ENCODE data around the gene EPHA1.
"Not testable (repeated sequence)": the region's sequence is repeated elsewhere in the genome, so short reads cannot be mapped to it uniquely, and the experiment has no call there.

The EPHA1 gene

GRCh38 chr7:143429770-143430698 is 21.4 kb upstream of the EPHA1 start:
- DNase-seq, result no peak

GRCh38 chr7:143426479-143427142 is 18.0 kb upstream of the EPHA1 start:
- DNase-seq, result no peak

- not testable (repeated sequence) for DNase-seq
Observed at GRCh38 chr7:143424476-143424875, 15.8 kb upstream of the EPHA1 start.

GRCh38 chr7:143422033-143422432 is 13.4 kb upstream of the EPHA1 start:
- DNase-seq, result no peak

- DNase-seq, result not testable (repeated sequence)
Observed at GRCh38 chr7:143420624-143421023, 12.0 kb upstream of the EPHA1 start.

GRCh38 chr7:143419880-143420279 is 11.2 kb upstream of the EPHA1 start:
- DNase-seq, result peak; percentile 26

GRCh38 chr7:143418681-143419458 is 10.2 kb upstream of the EPHA1 start:
- DNase-seq, result no peak

GRCh38 chr7:143417734-143418383 is 9.2 kb upstream of the EPHA1 start:
- no peak for DNase-seq

- no peak for DNase-seq
Observed at GRCh38 chr7:143416565-143417149, 8.0 kb upstream of the EPHA1 start.

- no peak for DNase-seq
Observed at GRCh38 chr7:143415742-143416397, 7.2 kb upstream of the EPHA1 start.

GRCh38 chr7:143415209-143415608 is 6.6 kb upstream of the EPHA1 start:
- DNase-seq, result not testable (repeated sequence)

GRCh38 chr7:143413123-143413522 is 4.5 kb upstream of the EPHA1 start:
- no peak for DNase-seq

GRCh38 chr7:143411976-143412708 is 3.5 kb upstream of the EPHA1 start:
- no peak for DNase-seq

- no peak for DNase-seq
Observed at GRCh38 chr7:143410521-143411004, 1.9 kb upstream of the EPHA1 start.

- DNase-seq, result no peak
Observed at GRCh38 chr7:143408252-143408685, 387 bp downstream of the EPHA1 start.

- DNase-seq, result peak; percentile 64
Observed at GRCh38 chr7:143407287-143408251, 1.1 kb downstream of the EPHA1 start.

- DNase-seq, result no peak
Observed at GRCh38 chr7:143406002-143406357, 2.7 kb downstream of the EPHA1 start.

GRCh38 chr7:143405173-143406001 is 3.3 kb downstream of the EPHA1 start:
- DNase-seq, result no peak

GRCh38 chr7:143402233-143402632 is 6.4 kb downstream of the EPHA1 start:
- not testable (repeated sequence) for DNase-seq

Data from CD4-positive, alpha-beta T cell treated with Interleukin-17A for 4 hours (primary cell).